ENCODE measurements around the gene CEP112.
"Not testable (repeated sequence)": the region's sequence is repeated elsewhere in the genome, so short reads cannot be mapped to it uniquely, and the experiment has no call there.

Gene CEP112

DNA sequence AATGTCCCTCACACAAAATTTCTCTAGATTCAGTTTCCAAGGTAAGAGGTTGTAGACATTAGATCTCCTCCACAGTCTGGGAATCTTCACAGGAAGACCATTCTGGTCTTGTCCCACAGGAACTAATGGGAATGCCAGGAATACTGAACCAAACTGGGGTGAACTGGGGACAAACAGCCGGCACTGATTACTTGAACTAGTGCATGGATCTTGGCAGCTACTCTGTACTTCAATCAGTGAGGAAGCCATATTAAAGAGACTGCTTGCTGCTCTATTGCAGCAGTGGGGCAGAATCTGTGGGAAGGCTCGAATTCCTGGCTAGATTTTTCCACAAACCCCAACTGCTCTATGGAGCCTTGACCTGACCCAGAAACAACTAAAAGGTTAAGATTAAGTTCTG lies 361.6 kb downstream of the CEP112 start:
- H3K4me2 ChIP-seq (ENCODE audit: low read depth, low read length, poor library complexity, severe bottlenecking): no peak overlapping the region
- H3K4me3 ChIP-seq (ENCODE audit: insufficient read depth, low read length, poor library complexity, severe bottlenecking): no peak overlapping the region
- no peak for TF ChIP-seq EZH2phosphoT487 (conservative IDR thresholded peaks at IDR 0.05; ENCODE audit: low read length)
- TF ChIP-seq, protein P1, sequence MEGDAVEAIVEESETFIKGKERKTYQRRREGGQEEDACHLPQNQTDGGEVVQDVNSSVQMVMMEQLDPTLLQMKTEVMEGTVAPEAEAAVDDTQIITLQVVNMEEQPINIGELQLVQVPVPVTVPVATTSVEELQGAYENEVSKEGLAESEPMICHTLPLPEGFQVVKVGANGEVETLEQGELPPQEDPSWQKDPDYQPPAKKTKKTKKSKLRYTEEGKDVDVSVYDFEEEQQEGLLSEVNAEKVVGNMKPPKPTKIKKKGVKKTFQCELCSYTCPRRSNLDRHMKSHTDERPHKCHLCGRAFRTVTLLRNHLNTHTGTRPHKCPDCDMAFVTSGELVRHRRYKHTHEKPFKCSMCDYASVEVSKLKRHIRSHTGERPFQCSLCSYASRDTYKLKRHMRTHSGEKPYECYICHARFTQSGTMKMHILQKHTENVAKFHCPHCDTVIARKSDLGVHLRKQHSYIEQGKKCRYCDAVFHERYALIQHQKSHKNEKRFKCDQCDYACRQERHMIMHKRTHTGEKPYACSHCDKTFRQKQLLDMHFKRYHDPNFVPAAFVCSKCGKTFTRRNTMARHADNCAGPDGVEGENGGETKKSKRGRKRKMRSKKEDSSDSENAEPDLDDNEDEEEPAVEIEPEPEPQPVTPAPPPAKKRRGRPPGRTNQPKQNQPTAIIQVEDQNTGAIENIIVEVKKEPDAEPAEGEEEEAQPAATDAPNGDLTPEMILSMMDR (IDR thresholded peaks at IDR 0.05; ENCODE audit: insufficient read depth, low read length, poor library complexity, severe bottlenecking): no peak
- no peak overlapping the region for H2AFZ ChIP-seq (ENCODE audit: low read depth, low read length, severe bottlenecking)
- H3K27me3 ChIP-seq (ENCODE audit: low read length): no peaks in the 10 kb centered on the region
- no peaks in the 10 kb centered on the region for H3K9me2 ChIP-seq (replicated peaks; ENCODE audit: insufficient read depth, low read length)
- H3K36me3 ChIP-seq (ENCODE audit: low read length): no peaks in the 10 kb centered on the region
- H3F3A ChIP-seq (ENCODE audit: insufficient read depth): no peaks in the 10 kb centered on the region
- H4K20me1 ChIP-seq (ENCODE audit: low read depth, low read length): no peaks in the 10 kb centered on the region
- no peaks in the 10 kb centered on the region for H3K79me2 ChIP-seq (ENCODE audit: insufficient read depth, low read length)
- H3K27ac ChIP-seq (ENCODE audit: low read depth, low read length): no peak overlapping the region
- H3K9ac ChIP-seq (ENCODE audit: low read length): no peak overlapping the region
- H3K9me3 ChIP-seq (ENCODE audit: insufficient read depth, low read length): no peaks in the 10 kb centered on the region

DNA sequence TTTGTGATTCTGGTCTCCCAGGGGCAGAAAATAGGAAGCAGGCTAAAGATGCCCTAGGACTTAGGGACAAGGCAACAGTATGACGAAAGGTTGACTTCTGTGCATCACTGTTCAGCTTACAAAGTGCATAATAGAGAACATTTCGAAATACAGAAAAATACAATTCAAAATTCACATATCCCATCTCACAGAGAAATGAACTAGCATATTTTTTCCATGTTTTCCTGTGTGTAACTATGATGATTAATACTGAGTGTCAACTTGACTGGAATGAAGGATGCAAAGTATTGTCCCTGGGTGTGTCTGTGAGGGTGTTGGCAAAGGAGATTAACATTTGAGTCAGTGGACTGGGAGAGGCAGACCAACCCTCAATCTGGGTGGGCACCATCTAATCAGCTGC lies 365.4 kb downstream of the CEP112 start:
- H3K4me2 ChIP-seq (ENCODE audit: low read depth, low read length, poor library complexity, severe bottlenecking); H3K36me3 ChIP-seq (ENCODE audit: low read length); H3F3A ChIP-seq (ENCODE audit: insufficient read depth); H3K79me2 ChIP-seq (ENCODE audit: insufficient read depth, low read length); H3K9me2 ChIP-seq (replicated peaks; ENCODE audit: insufficient read depth, low read length); H3K27ac ChIP-seq (ENCODE audit: low read depth, low read length); H3K27me3 ChIP-seq (ENCODE audit: low read length); H3K4me3 ChIP-seq (ENCODE audit: insufficient read depth, low read length, poor library complexity, severe bottlenecking); H2AFZ ChIP-seq (ENCODE audit: low read depth, low read length, severe bottlenecking); H3K9ac ChIP-seq (ENCODE audit: low read length); H3K9me3 ChIP-seq (ENCODE audit: insufficient read depth, low read length); H4K20me1 ChIP-seq (ENCODE audit: low read depth, low read length): not testable (repeated sequence)

DNA sequence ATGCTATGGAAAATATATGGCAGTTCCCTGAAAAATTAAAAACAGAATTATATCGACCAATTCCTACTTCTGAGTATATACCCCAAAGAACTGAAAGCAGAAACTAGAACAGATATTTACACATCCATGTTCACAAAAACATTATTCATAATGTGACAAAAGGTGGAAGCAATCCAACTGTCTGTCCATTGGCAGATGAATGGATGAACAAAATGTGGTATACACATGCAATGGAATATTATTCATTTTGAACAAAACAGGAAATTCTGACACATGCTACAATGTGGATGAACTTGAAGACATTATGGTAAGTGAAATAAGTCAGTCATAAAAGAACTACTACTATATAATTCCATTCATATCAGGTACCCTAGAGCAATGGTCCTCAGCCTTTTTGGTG lies 367.0 kb downstream of the CEP112 start:
- H3K36me3 ChIP-seq (ENCODE audit: low read length): no peaks in the 10 kb centered on the region
- H3K27me3 ChIP-seq (ENCODE audit: low read length): no peaks in the 10 kb centered on the region
- no peaks in the 10 kb centered on the region for H3K9me2 ChIP-seq (replicated peaks; ENCODE audit: insufficient read depth, low read length)
- H3K79me2 ChIP-seq (ENCODE audit: insufficient read depth, low read length): no peaks in the 10 kb centered on the region
- no peaks in the 10 kb centered on the region for H4K20me1 ChIP-seq (ENCODE audit: low read depth, low read length)
- no peak overlapping the region for H3K27ac ChIP-seq (ENCODE audit: low read depth, low read length)
- H3K4me3 ChIP-seq (ENCODE audit: insufficient read depth, low read length, poor library complexity, severe bottlenecking): no peak overlapping the region
- no peak overlapping the region for H3K9ac ChIP-seq (ENCODE audit: low read length)
- no peaks in the 10 kb centered on the region for H3K9me3 ChIP-seq (ENCODE audit: insufficient read depth, low read length)
- no peaks in the 10 kb centered on the region for H3F3A ChIP-seq (ENCODE audit: insufficient read depth)
- no peak overlapping the region for H3K4me2 ChIP-seq (ENCODE audit: low read depth, low read length, poor library complexity, severe bottlenecking)
- TF ChIP-seq, protein P1 (IDR thresholded peaks at IDR 0.05; ENCODE audit: insufficient read depth, low read length, poor library complexity, severe bottlenecking): no peak
- no peak overlapping the region for H2AFZ ChIP-seq (ENCODE audit: low read depth, low read length, severe bottlenecking)

DNA sequence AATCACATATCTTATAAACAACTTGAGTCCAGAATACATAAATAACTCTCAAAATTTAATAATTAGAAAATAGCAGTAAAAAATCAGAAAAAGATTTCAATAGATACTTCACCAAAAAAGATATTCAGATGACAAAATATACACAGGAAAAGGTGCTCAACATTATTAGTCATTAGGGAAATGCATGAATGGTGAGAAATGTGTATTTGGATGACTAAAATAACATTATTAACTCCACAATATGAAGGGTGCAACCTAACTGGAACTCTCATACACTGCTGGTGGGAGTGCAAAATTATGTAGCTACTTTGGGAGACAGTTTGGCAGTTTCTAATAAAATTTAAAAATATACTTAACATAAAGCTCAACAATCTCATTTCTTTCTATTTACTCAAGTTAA lies 368.2 kb downstream of the CEP112 start:
- no peak overlapping the region for H3K4me2 ChIP-seq (ENCODE audit: low read depth, low read length, poor library complexity, severe bottlenecking)
- no peaks in the 10 kb centered on the region for H3F3A ChIP-seq (ENCODE audit: insufficient read depth)
- H4K20me1 ChIP-seq (ENCODE audit: low read depth, low read length): no peaks in the 10 kb centered on the region
- no peak overlapping the region for H3K4me3 ChIP-seq (ENCODE audit: insufficient read depth, low read length, poor library complexity, severe bottlenecking)
- no peaks in the 10 kb centered on the region for H3K9me2 ChIP-seq (replicated peaks; ENCODE audit: insufficient read depth, low read length)
- no peaks in the 10 kb centered on the region for H3K27me3 ChIP-seq (ENCODE audit: low read length)
- H3K9me3 ChIP-seq (ENCODE audit: insufficient read depth, low read length): no peaks in the 10 kb centered on the region
- TF ChIP-seq, protein P1 (IDR thresholded peaks at IDR 0.05; ENCODE audit: insufficient read depth, low read length, poor library complexity, severe bottlenecking): no peak
- TF ChIP-seq EZH2phosphoT487 (conservative IDR thresholded peaks at IDR 0.05; ENCODE audit: low read length): no peak
- no peak overlapping the region for H3K27ac ChIP-seq (ENCODE audit: low read depth, low read length)
- no peak overlapping the region for H2AFZ ChIP-seq (ENCODE audit: low read depth, low read length, severe bottlenecking)
- H3K9ac ChIP-seq (ENCODE audit: low read length): no peak overlapping the region
- H3K36me3 ChIP-seq (ENCODE audit: low read length): no peaks in the 10 kb centered on the region
- no peaks in the 10 kb centered on the region for H3K79me2 ChIP-seq (ENCODE audit: insufficient read depth, low read length)

Measured in SU-DHL-6 (cell line).